ENCODE results near the gene GNG12.

DNA sequence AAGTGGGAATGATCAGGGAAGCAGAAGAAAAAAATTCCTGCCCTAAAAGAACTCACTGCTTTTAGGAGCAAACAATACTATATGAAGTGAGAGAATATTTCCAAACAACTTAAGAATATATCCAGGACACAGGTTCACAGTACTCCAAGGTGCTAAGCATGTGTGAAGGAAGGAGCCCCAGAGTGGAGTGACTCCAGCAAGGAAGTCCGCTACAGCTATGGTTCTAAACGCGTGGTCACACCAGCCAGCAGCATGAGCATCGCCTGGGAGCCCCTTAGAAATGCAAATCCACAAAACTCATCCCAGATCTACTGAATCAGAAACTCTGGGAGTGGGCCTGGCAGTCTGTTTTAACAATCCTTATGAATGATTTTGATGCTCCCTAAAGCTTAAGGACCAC lies 112.2 kb downstream of the GNG12 start:
- TF ChIP-seq POLR2A (IDR thresholded peaks at IDR 0.05; ENCODE audit: low read length), result no peak
- no peak for TF ChIP-seq GATA1 (IDR thresholded peaks at IDR 0.05; ENCODE audit: low read depth, low read length)

Measured in erythroblast (primary cell).